ENCODE data around the gene GTPBP3. TPM values are rescaled to one million over a fixed set of nuclear protein-coding genes. Genes with fewer than 3 reads are reported as not detected.
A peak's percentile ranks its signal among the peaks of the same experiment; 100 is the strongest.

GTPBP3 gene
- total and polyA plus RNA-seq, 3 experiments from 2014 or later: 13.3 to 55.7 (median 47.3) TPM

- no peak overlapping the region for H3K4me3 ChIP-seq (ENCODE audit: low read length)
- H3K27ac ChIP-seq (ENCODE audit: low read depth, low read length): no peak overlapping the region
- H3K4me1 ChIP-seq (ENCODE audit: insufficient read depth, low read length): peaks cover 24% of the 10 kb centered on the region
- H3K9me3 ChIP-seq (ENCODE audit: low read length): no peaks in the 10 kb centered on the region
- peaks cover 0 to 4% (median 3%) of the 10 kb centered on the region in 3 donors for H3K36me3 Mint-ChIP-seq
- no peaks in the 10 kb centered on the region for H3K27me3 ChIP-seq (ENCODE audit: insufficient read depth, low read length, poor library complexity, severe bottlenecking)
- no peaks in the 10 kb centered on the region for H3K27me3 Mint-ChIP-seq
- ChIA-PET CTCF (no interaction called here), POLR2A (interaction anchor here (0.7 to 1.2 kb wide), 2 partner anchors 11 to 26 kb away, joined by 4 to 8 read pairs; no protein-coding TSS in a partner anchor)
- peaks cover 17 to 43% (median 20%) of the 10 kb centered on the region in 3 donors for H3K4me1 Mint-ChIP-seq
- H3K4me3 Mint-ChIP-seq: peak overlapping the region in 2 of 7 donors; percentile 41 to 64
- H3K36me3 ChIP-seq (ENCODE audit: insufficient read depth, low read length): no peaks in the 10 kb centered on the region
- no peaks in the 10 kb centered on the region for H3K9me3 Mint-ChIP-seq
- H3K27ac Mint-ChIP-seq: no peak overlapping the region
- DNase-seq: no peak
These were observed 6.3 kb upstream of the GTPBP3 start for GRCh38 chr19:17331045-17331558.

DNA sequence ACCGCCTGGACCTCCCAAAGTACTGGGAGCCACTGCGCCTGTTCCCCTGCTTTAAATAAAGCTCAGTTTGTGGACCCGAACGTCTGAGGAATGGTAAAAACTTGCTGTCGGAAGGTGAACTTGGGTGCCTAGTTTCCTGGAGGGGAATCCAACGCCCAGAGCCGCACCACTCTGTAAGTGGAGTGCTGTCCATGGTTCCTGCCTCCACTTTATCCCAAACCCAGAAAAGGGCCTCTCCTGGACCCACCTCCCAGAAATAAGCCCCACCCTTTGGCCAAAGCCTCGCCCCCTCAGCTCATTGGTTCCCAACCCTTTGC is 5.0 kb upstream of the GTPBP3 start:
- Mint-ChIP-seq H3K27me3 (no peaks in the 10 kb centered on the region), H3K9me3 (no peaks in the 10 kb centered on the region), H3K4me3 (peak overlapping the region in 3 of 7 donors; percentile 28 to 59 (median 40)), H3K4me1 (peaks cover 28 to 54% (median 30%) of the 10 kb centered on the region in 3 donors), H3K27ac (peak overlapping the region in 1 of 8 donors; percentile 38), H3K36me3 (peaks cover 0 to 9% (median 3%) of the 10 kb centered on the region in 3 donors)
- CTCF ChIA-PET: interaction anchor here (0.6 to 3.2 kb wide), 4 partner anchors 23 to 65 kb away, joined by 4 to 13 read pairs (median 4); partner anchors contain the start of genes BABAM1, DDA1 and MRPL34
- Histone ChIP-seq H3K27me3 (ENCODE audit: insufficient read depth, low read length, poor library complexity, severe bottlenecking) (no peaks in the 10 kb centered on the region), H3K36me3 (ENCODE audit: insufficient read depth, low read length) (no peaks in the 10 kb centered on the region), H3K9me3 (ENCODE audit: low read length) (no peaks in the 10 kb centered on the region), H3K4me1 (ENCODE audit: insufficient read depth, low read length) (peaks cover 24% of the 10 kb centered on the region), H3K4me3 (ENCODE audit: low read length) (no peak overlapping the region), H3K27ac (ENCODE audit: low read depth, low read length) (no peak overlapping the region)
- DNase-seq: no peak
- POLR2A ChIA-PET: interaction anchor here (0.8 to 1.5 kb wide), 3 partner anchors 22 to 258 kb away, joined by 3 to 4 read pairs (median 3); partner anchors contain the start of gene DDA1

DNA sequence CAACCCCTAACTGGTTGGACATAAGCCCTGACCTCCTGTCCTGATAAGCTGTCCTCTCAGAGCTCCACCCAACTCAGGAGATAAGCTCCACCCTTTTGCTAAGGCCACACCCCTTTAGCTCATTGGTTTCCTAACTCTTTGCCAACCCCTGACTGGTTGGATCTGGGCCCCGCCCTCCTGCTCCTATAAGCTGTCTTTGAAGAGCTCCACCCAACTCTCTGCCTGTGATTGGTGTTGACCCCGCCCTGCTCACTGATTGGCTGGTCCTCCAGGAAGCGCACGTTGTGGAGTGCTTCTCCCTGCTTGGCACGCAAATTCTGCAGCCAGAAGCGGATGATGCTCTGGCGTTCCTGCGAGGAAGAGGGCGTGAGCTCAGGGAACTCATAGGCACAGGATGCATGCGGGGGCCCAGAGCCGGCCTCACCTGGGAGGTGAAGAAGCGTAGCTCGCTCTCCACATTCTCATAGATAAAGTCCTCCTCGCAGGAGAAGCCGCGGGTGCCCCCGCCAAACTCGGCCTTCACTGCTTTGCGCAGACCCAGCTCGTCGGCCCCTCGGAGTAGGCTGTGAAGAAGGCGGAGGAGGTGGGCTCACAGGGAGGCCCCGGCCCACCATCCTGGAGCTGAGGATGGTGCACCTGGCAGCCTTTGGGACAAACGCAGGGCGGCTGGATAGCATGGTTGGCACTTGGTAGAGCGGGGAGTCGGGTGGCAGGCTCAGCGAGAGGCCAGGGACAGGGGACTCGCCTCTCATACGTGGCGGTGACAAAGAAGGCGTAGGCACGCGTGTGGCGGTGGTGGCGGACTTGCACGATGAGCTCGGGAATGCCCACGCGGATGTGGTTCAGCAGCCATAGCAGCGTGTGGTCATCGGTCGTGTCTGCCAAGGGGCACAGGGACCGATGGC is 4.4 kb upstream of the GTPBP3 start:
- peak overlapping the region in 5 of 7 donors; percentile 20 to 89 (median 57) for H3K4me3 Mint-ChIP-seq
- POLR2A ChIA-PET: interaction anchor here (0.8 to 2.1 kb wide), 4 partner anchors 23 to 259 kb away, joined by 3 to 9 read pairs (median 4); partner anchors contain the start of gene DDA1
- H3K27ac Mint-ChIP-seq: peak overlapping the region in 2 of 8 donors; percentile 37 to 38

DNA sequence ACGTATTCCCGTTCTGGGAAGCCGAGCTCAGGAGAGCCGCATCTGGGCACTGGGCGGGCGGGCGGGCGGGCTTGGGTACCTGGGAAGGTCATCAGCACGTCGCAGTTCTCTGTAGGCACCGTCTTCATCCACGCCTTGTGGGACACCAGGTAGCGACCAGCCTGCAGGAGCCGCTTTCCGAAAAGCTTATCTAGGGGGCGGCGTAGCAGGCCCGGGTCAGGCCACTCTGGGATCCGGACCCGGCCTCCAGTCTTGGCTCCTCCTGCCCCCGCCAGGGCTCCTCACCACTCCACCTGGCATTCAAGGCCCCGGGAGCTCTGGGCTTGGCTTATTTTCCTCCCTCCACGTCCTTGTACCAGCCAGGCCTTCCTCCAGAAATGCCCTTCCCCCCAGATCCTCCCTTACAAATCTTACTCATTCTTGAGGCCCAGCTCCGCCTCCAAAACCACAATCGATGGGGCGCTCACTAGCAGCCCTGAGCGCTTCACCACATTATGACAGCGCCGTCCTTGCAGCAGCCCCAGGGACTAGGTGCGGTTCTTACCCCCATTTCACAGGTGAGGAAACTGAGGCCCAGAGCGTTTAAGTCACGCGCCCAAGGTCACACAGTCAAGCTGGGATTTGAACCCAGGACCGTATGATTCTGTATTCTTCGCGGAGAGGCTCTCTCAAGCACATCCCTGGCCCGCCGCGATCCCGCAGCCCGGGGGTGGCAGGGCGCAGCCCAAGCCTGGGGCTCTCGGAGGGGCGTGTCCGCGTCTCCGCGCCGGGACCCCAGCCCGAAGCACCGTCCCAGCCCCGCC is 3.5 kb upstream of the GTPBP3 start:
- Mint-ChIP-seq H3K9me3 (no peaks in the 10 kb centered on the region), H3K27me3 (no peaks in the 10 kb centered on the region), H3K4me1 (peaks cover 32 to 65% (median 33%) of the 10 kb centered on the region in 3 donors), H3K4me3 (peak overlapping the region; percentile 86 to 93 (median 89)), H3K27ac (peak overlapping the region in 7 of 8 donors; percentile 34 to 89 (median 85)), H3K36me3 (peaks cover 0 to 13% (median 3%) of the 10 kb centered on the region in 3 donors)
- H3K27me3 ChIP-seq (ENCODE audit: insufficient read depth, low read length, poor library complexity, severe bottlenecking): no peaks in the 10 kb centered on the region
- H3K4me1 ChIP-seq (ENCODE audit: insufficient read depth, low read length): peaks cover 32% of the 10 kb centered on the region
- DNase-seq: peak; percentile 42 to 85 (median 48)
- no peaks in the 10 kb centered on the region for H3K9me3 ChIP-seq (ENCODE audit: low read length)
- ChIA-PET POLR2A (interaction anchor here (1.3 to 2.1 kb wide), 4 partner anchors 25 to 259 kb away, joined by 3 to 9 read pairs (median 4); partner anchors contain the start of gene DDA1), CTCF (interaction anchor here (0.7 to 3.2 kb wide), 8 partner anchors 12 to 258 kb away, joined by 3 to 13 read pairs (median 4); partner anchors contain the start of genes BABAM1, DDA1, HAUS8 and MYO9B)
- peak overlapping the region; percentile 74 for H3K27ac ChIP-seq (ENCODE audit: low read depth, low read length)
- H3K36me3 ChIP-seq (ENCODE audit: insufficient read depth, low read length): no peaks in the 10 kb centered on the region
- H3K4me3 ChIP-seq (ENCODE audit: low read length): peak overlapping the region; percentile 82

More for the DNA sequence above, 4.4 kb upstream of the GTPBP3 start:
- H3K36me3 ChIP-seq (ENCODE audit: insufficient read depth, low read length): no peaks in the 10 kb centered on the region
- peaks cover 0 to 13% (median 3%) of the 10 kb centered on the region in 3 donors for H3K36me3 Mint-ChIP-seq
- H3K4me1 Mint-ChIP-seq: peaks cover 32 to 57% (median 33%) of the 10 kb centered on the region in 3 donors
- no peaks in the 10 kb centered on the region for H3K27me3 ChIP-seq (ENCODE audit: insufficient read depth, low read length, poor library complexity, severe bottlenecking)
- no peak overlapping the region for H3K27ac ChIP-seq (ENCODE audit: low read depth, low read length)
- no peak overlapping the region for H3K4me3 ChIP-seq (ENCODE audit: low read length)
- peaks cover 25% of the 10 kb centered on the region for H3K4me1 ChIP-seq (ENCODE audit: insufficient read depth, low read length)
- no peaks in the 10 kb centered on the region for H3K9me3 ChIP-seq (ENCODE audit: low read length)
- peak in 1 of 5 donors; percentile 34 for DNase-seq
- no peaks in the 10 kb centered on the region for H3K27me3 Mint-ChIP-seq
- CTCF ChIA-PET: interaction anchor here (0.7 to 3.2 kb wide), 8 partner anchors 11 to 257 kb away, joined by 3 to 13 read pairs (median 4); partner anchors contain the start of genes BABAM1, DDA1, HAUS8 and MRPL34
- no peaks in the 10 kb centered on the region for H3K9me3 Mint-ChIP-seq

- POLR2A ChIA-PET: interaction anchor here (0.6 to 2.1 kb wide), 5 partner anchors 11 to 151 kb away, joined by 3 to 13 read pairs (median 4); partner anchors contain the start of genes DDA1 and MRPL34
- Mint-ChIP-seq H3K27me3 (no peaks in the 10 kb centered on the region), H3K27ac (peak within 1 kb of the TSS; percentile 80 to 89 (median 86)), H3K4me1 (peaks cover 31 to 58% (median 33%) of the 10 kb centered on the region in 3 donors), H3K9me3 (no peaks in the 10 kb centered on the region), H3K4me3 (peak within 1 kb of the TSS; percentile 88 to 94 (median 90)), H3K36me3 (peaks cover 0 to 13% (median 3%) of the 10 kb centered on the region in 3 donors)
- DNase-seq: peak; percentile 87 to 96 (median 93)
- CTCF ChIA-PET: interaction anchor here (0.8 to 3.2 kb wide), 9 partner anchors 10 to 131 kb away, joined by 3 to 13 read pairs (median 4); partner anchors contain the start of gene DDA1
- Histone ChIP-seq H3K27ac (ENCODE audit: low read depth, low read length) (peak within 1 kb of the TSS; percentile 74), H3K9me3 (ENCODE audit: low read length) (no peaks in the 10 kb centered on the region), H3K36me3 (ENCODE audit: insufficient read depth, low read length) (no peaks in the 10 kb centered on the region), H3K4me3 (ENCODE audit: low read length) (peak within 1 kb of the TSS; percentile 82), H3K4me1 (ENCODE audit: insufficient read depth, low read length) (peaks cover 25% of the 10 kb centered on the region), H3K27me3 (ENCODE audit: insufficient read depth, low read length, poor library complexity, severe bottlenecking) (no peaks in the 10 kb centered on the region)
These were observed 2.6 kb upstream of the GTPBP3 start, which contains the start of gene ANO8 for GRCh38 chr19:17334414-17335409. Gene ANO8, minus strand, starts transcription at chr19:17334855. Its CDS starts 185 bp downstream, at chr19:17334670.

DNA sequence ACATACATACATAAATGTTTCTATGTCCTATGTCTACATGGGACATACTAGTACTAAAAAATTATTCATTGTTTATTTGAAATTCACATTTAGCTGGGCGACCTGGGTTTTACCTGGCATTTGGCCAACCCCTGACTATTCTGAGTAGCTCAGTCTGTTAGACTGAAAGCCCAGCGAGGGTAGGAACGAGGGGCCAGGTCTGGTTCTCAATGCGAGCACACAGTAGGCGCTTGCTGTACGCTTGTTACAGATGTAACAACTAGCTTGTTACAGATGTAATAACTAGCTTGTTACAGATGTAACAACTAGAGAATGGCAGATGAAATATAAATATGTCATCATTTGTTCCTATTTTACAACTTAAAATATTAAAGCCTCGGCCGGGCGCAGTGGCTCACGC is 1.8 kb upstream of the GTPBP3 start:
- DNase-seq: no peak
- peaks cover 24% of the 10 kb centered on the region for H3K4me1 ChIP-seq (ENCODE audit: insufficient read depth, low read length)
- Mint-ChIP-seq H3K9me3 (no peaks in the 10 kb centered on the region), H3K27ac (peak overlapping the region in 5 of 8 donors; percentile 12 to 93 (median 80)), H3K4me3 (peak overlapping the region in 6 of 7 donors; percentile 32 to 94 (median 88)), H3K27me3 (no peaks in the 10 kb centered on the region), H3K36me3 (peaks cover 0 to 13% (median 3%) of the 10 kb centered on the region in 3 donors), H3K4me1 (peaks cover 28 to 53% (median 33%) of the 10 kb centered on the region in 3 donors)
- H3K4me3 ChIP-seq (ENCODE audit: low read length): no peak overlapping the region
- no peaks in the 10 kb centered on the region for H3K36me3 ChIP-seq (ENCODE audit: insufficient read depth, low read length)
- ChIA-PET CTCF (interaction anchor here (0.8 to 1.5 kb wide), 5 partner anchors 10 to 42 kb away, joined by 3 to 6 read pairs (median 4); partner anchors contain the start of gene DDA1), POLR2A (interaction anchor here (0.6 to 2.1 kb wide), 7 partner anchors 10 to 152 kb away, joined by 3 to 13 read pairs (median 4); partner anchors contain the start of genes DDA1 and MRPL34)
- H3K27me3 ChIP-seq (ENCODE audit: insufficient read depth, low read length, poor library complexity, severe bottlenecking): no peaks in the 10 kb centered on the region
- peak overlapping the region; percentile 74 for H3K27ac ChIP-seq (ENCODE audit: low read depth, low read length)
- no peaks in the 10 kb centered on the region for H3K9me3 ChIP-seq (ENCODE audit: low read length)

Data from CD8-positive, alpha-beta memory T cell (primary cell).